Left lung (tissue), 10 donors: Measurements from ENCODE around the gene CLCN5. TPM values are rescaled to one million over a fixed set of nuclear protein-coding genes. Genes with fewer than 3 reads are reported as not detected.

Experiments used
- ATAC-seq: fragments of 200-7000 bp; cut with Tn5 transposase; one replicate; pipeline ENCODE4 v1.9.1; 2020; ENCODE audit warnings: moderate library complexity
- DNase-seq, 4 donors: peaks; one replicate each; pipeline ENCODE4 v3.0.0-alpha.2; 2013 to 2020
- H3K27ac ChIP-seq, 2 donors: fragments of 200-600 bp; sonication (generic) in 1 of 2; one replicate each; pipeline versions ENCODE4 v1.5.0 to v1.8.0; 2020 to 2021
- H3K27me3 ChIP-seq, 2 donors: fragments of 200-600 bp; sonication (generic) in 1 of 2; one replicate each; pipeline versions ENCODE4 v1.5.0 to v1.8.0; 2020 to 2021
- H3K36me3 ChIP-seq, 2 donors: fragments of 200-600 bp; sonication (generic) in 1 of 2; one replicate each; pipeline versions ENCODE4 v1.5.0 to v1.8.0; 2020 to 2021
- H3K4me1 ChIP-seq, 2 donors: fragments of 200-600 bp; one replicate each; pipeline ENCODE4 v1.8.0; 2021
- H3K4me3 ChIP-seq, 2 donors: fragments of 200-600 bp; sonication (generic) in 1 of 2; one replicate each; pipeline versions ENCODE4 v1.5.0 to v1.8.0; 2020 to 2021; ENCODE audit warnings: mild to moderate bottlenecking in 1 of 2
- H3K9me3 ChIP-seq, 2 donors: fragments of 200-600 bp; sonication (generic) in 1 of 2; one replicate each; pipeline versions ENCODE4 v1.5.0 to v1.8.0; 2020 to 2021
- intact Hi-C, 2 donors: fragments of 100-400 bp; cut with DNase I; formaldehyde crosslinking; loops; one replicate each; pipeline versions ENCODE4 v1.11.2 to v1.14.2; 2022
- microRNA-seq, 2 donors: library from miRNA; unstranded; fragments of <30 nt; microRNA quantifications; one replicate each; pipeline ENCODE4, GENCODE V29; 2019
- polyA plus RNA-seq, 6 donors: library from polyadenylated mRNA; unstranded; fragments of 120-200 nt; gene quantifications; one replicate each; pipeline ENCODE4 v1.2.1, GENCODE V29; 2013; ENCODE audit not compliant: insufficient read length in 6 of 6
- total RNA-seq, 2 donors: library from RNA; stranded (reverse); fragmentation: NEBNext Ultra II Directional; extraction: Animal tissue kit (Norgen Biotek cat#: 25700); gene quantifications; one replicate each; pipeline ENCODE4 v1.2.1, GENCODE V29; 2021
- TF ChIP-seq, protein P1 (sequence below), 2 donors: fragments of 200-600 bp; sonication (generic) in 1 of 2; IDR thresholded peaks; one replicate each; pipeline versions ENCODE4 v1.5.0 to v1.8.0; 2021; ENCODE audit warnings: antibody characterized with exemption in 2 of 2
- donor health status: DM: no; HTN: yes; CAD: no.
- donor health status: DM: no; HTN: no; CAD: no.

CLCN5 gene
- total and polyA plus RNA-seq, 8 donors: 12.5 to 19.5 (median 14.9) TPM

DNA sequence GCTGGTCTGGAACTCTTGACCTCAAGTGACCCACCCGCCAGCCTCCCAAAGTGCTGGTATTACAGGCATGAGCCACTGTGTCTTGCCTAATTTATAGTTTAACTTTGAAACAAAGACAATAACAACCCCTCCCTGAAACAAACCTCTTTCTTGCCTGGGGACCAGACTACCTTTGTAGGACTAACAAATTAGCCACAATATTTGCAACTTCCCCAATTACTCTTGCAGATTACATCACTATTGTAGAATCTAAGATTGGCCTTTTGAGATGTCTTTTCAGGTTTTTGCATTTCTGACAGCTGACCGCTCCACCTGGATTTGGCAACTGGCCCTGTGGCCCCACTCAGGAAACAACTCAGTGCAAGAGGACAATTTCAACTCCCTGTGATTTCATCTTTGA lies 193.6 kb downstream of the CLCN5 start:
- DNase-seq: no peak
- TF ChIP-seq, protein P1, sequence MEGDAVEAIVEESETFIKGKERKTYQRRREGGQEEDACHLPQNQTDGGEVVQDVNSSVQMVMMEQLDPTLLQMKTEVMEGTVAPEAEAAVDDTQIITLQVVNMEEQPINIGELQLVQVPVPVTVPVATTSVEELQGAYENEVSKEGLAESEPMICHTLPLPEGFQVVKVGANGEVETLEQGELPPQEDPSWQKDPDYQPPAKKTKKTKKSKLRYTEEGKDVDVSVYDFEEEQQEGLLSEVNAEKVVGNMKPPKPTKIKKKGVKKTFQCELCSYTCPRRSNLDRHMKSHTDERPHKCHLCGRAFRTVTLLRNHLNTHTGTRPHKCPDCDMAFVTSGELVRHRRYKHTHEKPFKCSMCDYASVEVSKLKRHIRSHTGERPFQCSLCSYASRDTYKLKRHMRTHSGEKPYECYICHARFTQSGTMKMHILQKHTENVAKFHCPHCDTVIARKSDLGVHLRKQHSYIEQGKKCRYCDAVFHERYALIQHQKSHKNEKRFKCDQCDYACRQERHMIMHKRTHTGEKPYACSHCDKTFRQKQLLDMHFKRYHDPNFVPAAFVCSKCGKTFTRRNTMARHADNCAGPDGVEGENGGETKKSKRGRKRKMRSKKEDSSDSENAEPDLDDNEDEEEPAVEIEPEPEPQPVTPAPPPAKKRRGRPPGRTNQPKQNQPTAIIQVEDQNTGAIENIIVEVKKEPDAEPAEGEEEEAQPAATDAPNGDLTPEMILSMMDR (IDR thresholded peaks at IDR 0.05): no peak
- Histone ChIP-seq H3K27ac (no peak overlapping the region), H3K4me3 (no peak overlapping the region), H3K4me1 (no peaks in the 10 kb centered on the region), H3K27me3 (no peaks in the 10 kb centered on the region), H3K36me3 (no peaks in the 10 kb centered on the region), H3K9me3 (no peaks in the 10 kb centered on the region)
- intact Hi-C loops: no loop called here
- ATAC-seq: no peak

DNA sequence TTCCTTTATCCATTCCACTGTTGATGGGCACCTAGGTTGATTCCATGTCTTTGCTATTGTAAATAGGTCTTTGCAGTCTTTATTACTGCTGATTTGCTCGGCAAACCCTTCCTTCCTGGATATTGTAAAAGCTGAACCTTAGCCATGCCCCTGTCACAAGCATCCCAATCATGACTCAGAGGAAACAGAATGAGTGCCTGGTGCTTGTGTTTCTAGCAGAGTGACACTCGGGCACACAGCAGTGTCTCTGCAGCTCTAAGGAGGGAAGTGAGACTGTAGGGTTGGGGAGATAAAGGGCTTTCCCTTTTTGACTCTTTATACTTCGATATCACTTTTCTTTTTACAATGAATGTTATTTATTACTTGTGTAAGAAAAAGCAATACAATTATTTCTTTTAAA lies 195.1 kb downstream of the CLCN5 start:
- intact Hi-C loops: no loop called here
- TF ChIP-seq, protein P1 (IDR thresholded peaks at IDR 0.05): no peak

DNA sequence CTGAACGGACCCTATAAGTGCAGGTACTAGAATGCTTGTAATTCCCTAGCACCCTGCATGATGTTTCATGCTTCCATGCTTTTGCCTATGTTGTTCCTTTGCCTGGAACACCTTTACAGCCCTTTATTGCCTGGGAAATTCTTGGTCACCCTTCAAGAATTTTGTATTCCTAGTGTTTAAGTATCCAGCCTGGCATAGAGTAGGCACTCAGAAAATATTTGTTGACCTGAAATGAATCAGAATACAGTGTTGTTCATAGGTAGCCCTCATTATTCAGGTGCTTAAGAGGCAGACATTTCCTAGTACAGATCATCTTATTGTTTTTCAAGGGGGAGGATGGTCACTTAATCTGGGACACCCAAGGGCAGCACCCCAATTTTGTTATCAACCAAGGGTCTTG lies 203.1 kb downstream of the CLCN5 start:
- TF ChIP-seq, protein P1 (IDR thresholded peaks at IDR 0.05): no peak
- intact Hi-C loops: no loop called here
- no peak for DNase-seq
- Histone ChIP-seq H3K9me3 (no peaks in the 10 kb centered on the region), H3K4me3 (no peak overlapping the region), H3K4me1 (no peaks in the 10 kb centered on the region), H3K36me3 (no peaks in the 10 kb centered on the region), H3K27me3 (no peaks in the 10 kb centered on the region), H3K27ac (no peak overlapping the region)
- peak; percentile 70 for ATAC-seq

More for the DNA sequence above, 195.1 kb downstream of the CLCN5 start:
- H3K4me1 ChIP-seq: no peaks in the 10 kb centered on the region
- H3K27ac ChIP-seq: no peak overlapping the region
- DNase-seq (no peak), ATAC-seq (no peak)
- H3K4me3 ChIP-seq: no peak overlapping the region
- H3K9me3 ChIP-seq: no peaks in the 10 kb centered on the region
- no peaks in the 10 kb centered on the region for H3K36me3 ChIP-seq
- H3K27me3 ChIP-seq: no peaks in the 10 kb centered on the region

DNA sequence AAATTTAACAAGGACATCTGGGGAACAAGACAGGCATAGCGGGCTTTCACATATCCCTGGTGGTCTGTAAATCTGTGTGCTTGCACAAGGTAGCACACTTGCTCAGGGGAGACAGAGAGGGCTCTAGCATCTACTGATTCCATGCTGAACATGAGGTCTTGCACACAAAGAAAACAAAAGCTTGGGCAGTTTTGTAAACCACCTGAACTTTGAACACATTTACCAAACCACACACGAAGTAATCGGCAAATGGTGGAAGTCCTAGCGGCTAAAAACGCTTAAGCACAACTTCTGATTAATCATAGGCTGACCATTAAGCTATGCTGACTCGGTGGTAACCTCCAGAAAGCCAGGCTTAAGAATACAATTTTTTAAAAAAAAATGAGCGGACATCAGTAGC lies 225.6 kb downstream of the CLCN5 start:
- TF ChIP-seq, protein P1 (IDR thresholded peaks at IDR 0.05): no peak
- Histone ChIP-seq H3K4me1 (no peaks in the 10 kb centered on the region), H3K27ac (no peak overlapping the region), H3K4me3 (no peak overlapping the region), H3K27me3 (no peaks in the 10 kb centered on the region), H3K36me3 (no peaks in the 10 kb centered on the region), H3K9me3 (no peaks in the 10 kb centered on the region)
- intact Hi-C loops: no loop called here
- DNase-seq: no peak
- no peak for ATAC-seq

Small RNA genes within 50 kb of the gene (microRNA-seq; reads per million reads assigned to microRNA genes)
- 88.3 to 101 reads per million in 2 donors for gene MIR188
- gene MIR362: 108 to 185 reads per million in 2 donors
- 22.7 to 30.3 reads per million in 2 donors for gene MIR500A
- gene MIR500B: 0.84 to 0.96 reads per million in 2 donors
- gene MIR501: 91.8 to 118 reads per million in 2 donors
- 65.0 to 97.2 reads per million in 2 donors for gene MIR502
- gene MIR532: 742 to 749 reads per million in 2 donors
- 317 to 384 reads per million in 2 donors for gene MIR660

Other genes with a start within 250 kb of the CLCN5 start
- not detected for gene PAGE1, start 226.6 kb upstream of the CLCN5 start, total RNA-seq
- gene PAGE1, start 226.6 kb upstream of the CLCN5 start, polyA plus RNA-seq: not detected
- not detected for gene PAGE4, start 93.3 kb upstream of the CLCN5 start, total RNA-seq
- gene PAGE4, start 93.3 kb upstream of the CLCN5 start, polyA plus RNA-seq: under 1 TPM in 1 of 6 donors, not detected in 5; 0.59 TPM
- gene USP27X, start 43.1 kb upstream of the CLCN5 start, total RNA-seq: 1 to 10 TPM; 3.4 to 3.5 TPM
- 1 to 10 TPM; 7.1 to 9.2 (median 7.9) TPM for gene USP27X, start 43.1 kb upstream of the CLCN5 start, polyA plus RNA-seq